Measurements from ENCODE around the gene ZNF282. TPM values are rescaled to one million over a fixed set of nuclear protein-coding genes. Genes with fewer than 3 reads are reported as not detected.

The ZNF282 gene
- polyA plus RNA-seq, 1 donor from 2014 or later, result 17.7 TPM

DNA sequence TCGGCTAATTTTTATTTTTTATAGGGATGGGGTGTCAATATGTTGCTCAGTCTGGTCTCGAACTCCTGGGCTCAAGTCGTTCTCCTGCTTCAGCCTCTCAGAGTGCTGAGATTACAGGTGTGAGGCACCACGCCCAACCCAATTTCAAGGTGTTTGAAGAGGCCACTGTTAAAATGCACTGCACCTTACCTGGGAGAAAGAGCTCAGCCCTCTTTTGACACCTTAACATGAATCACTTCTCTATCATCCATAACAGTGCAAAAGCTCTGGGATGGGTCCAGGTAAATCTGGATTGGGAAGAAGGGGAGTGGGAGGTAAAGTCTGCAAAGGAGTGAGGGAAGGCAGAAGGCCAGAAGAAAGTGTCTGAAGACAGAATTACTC lies 557 bp upstream of the ZNF282 start:
- H2AFZ ChIP-seq (ENCODE audit: low read depth, low read length), result peak overlapping the region; percentile 19
- no peaks in the 10 kb centered on the region for H3F3A ChIP-seq (ENCODE audit: insufficient read depth, low read length, poor library complexity, severe bottlenecking)
- H4K20me1 ChIP-seq (ENCODE audit: insufficient read depth), result peaks cover 3% of the 10 kb centered on the region
- peaks cover 19% of the 10 kb centered on the region for H3K79me2 ChIP-seq (replicated peaks; ENCODE audit: insufficient read depth, low read length)
- peak overlapping the region; percentile 81 for H3K27ac ChIP-seq (ENCODE audit: low read length)
- no peaks in the 10 kb centered on the region for H3K9me3 ChIP-seq (ENCODE audit: low read length)
- peak overlapping the region; percentile 59 for H3K4me2 ChIP-seq (ENCODE audit: low read length)
- peak overlapping the region; percentile 75 for H3K4me3 ChIP-seq (ENCODE audit: low read length)
- H3K27me3 ChIP-seq (ENCODE audit: insufficient read depth, low read depth, low read length), result no peaks in the 10 kb centered on the region
- no peaks in the 10 kb centered on the region for H3K9me2 ChIP-seq (ENCODE audit: insufficient read depth, low read length)
- no peaks in the 10 kb centered on the region for H3K36me3 ChIP-seq (ENCODE audit: insufficient read depth, low read length)
- no peak for TF ChIP-seq MXI1 (conservative IDR thresholded peaks at IDR 0.05; ENCODE audit: poor library complexity, severe bottlenecking)
- peak overlapping the region; percentile 91 for H3K9ac ChIP-seq (ENCODE audit: low read length)

DNA sequence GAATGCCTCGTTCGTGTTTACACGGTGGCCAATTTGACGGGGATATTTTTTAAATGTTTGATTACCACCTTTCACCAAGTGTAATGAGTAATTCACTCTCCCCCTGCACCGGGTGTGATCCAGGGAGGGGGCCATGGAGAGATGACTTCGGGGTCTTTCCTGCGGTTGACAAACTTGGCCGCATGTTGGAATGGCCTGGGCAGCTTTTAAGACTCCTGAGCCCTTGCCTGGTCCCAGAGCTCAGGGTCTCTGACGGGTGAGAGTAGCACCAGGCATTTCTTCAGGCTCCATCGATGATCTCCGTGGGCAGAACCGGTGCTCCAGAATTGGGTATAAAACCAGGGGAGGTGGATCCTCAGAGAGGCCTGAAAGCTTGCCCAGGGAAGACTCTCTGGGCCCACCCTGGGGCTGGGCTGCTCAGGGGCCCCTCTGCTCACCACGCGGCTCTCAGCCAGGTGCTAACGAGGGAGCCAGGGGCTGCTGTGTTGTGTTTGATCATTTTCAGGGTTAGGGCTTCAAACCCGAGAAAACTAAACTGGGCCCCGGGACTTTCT lies 882 bp downstream of the ZNF282 start:
- peaks cover 20% of the 10 kb centered on the region for H3K79me2 ChIP-seq (replicated peaks; ENCODE audit: insufficient read depth, low read length)
- no peaks in the 10 kb centered on the region for H3K27me3 ChIP-seq (ENCODE audit: insufficient read depth, low read depth, low read length)
- H3F3A ChIP-seq (ENCODE audit: insufficient read depth, low read length, poor library complexity, severe bottlenecking), result no peaks in the 10 kb centered on the region
- no peak overlapping the region for H3K27ac ChIP-seq (ENCODE audit: low read length)
- peaks cover 3% of the 10 kb centered on the region for H4K20me1 ChIP-seq (ENCODE audit: insufficient read depth)
- H3K36me3 ChIP-seq (ENCODE audit: insufficient read depth, low read length), result no peaks in the 10 kb centered on the region
- TF ChIP-seq MXI1 (conservative IDR thresholded peaks at IDR 0.05; ENCODE audit: poor library complexity, severe bottlenecking), result peak; percentile 14
- no peak for TF ChIP-seq EP300 (conservative IDR thresholded peaks at IDR 0.05; ENCODE audit: poor library complexity, severe bottlenecking)
- H3K4me2 ChIP-seq (ENCODE audit: low read length), result peak overlapping the region; percentile 77
- no peak overlapping the region for H2AFZ ChIP-seq (ENCODE audit: low read depth, low read length)
- peak overlapping the region; percentile 88 for H3K4me3 ChIP-seq (ENCODE audit: low read length)
- no peaks in the 10 kb centered on the region for H3K9me2 ChIP-seq (ENCODE audit: insufficient read depth, low read length)
- no peaks in the 10 kb centered on the region for H3K9me3 ChIP-seq (ENCODE audit: low read length)
- peak overlapping the region; percentile 91 for H3K9ac ChIP-seq (ENCODE audit: low read length)

DNA sequence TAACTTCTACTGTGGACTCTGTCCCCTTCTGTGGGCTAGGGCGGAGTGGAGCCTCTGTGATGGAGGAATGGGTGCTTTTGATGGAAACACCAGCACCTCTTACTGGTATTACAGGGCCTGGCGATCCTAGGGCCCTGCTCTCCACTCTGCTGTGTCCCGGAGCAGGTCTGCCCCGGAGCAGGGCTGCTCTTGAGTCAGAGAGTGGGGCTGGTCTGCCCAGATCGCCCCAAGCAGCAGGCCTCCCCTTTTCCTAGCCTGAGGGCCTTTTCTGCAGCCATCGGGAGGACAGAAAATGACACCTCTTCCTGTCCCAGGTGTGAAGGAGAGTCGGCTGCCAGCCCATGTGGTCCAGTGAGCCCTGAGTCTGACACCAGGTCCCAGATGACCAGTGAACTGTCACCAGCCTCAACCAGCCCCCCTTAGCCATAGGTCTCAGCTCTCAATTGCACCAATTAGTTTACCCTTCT lies 1.4 kb downstream of the ZNF282 start:
- no peaks in the 10 kb centered on the region for H3K9me3 ChIP-seq (ENCODE audit: low read length)
- peak overlapping the region; percentile 91 for H3K9ac ChIP-seq (ENCODE audit: low read length)
- H3K79me2 ChIP-seq (replicated peaks; ENCODE audit: insufficient read depth, low read length), result peaks cover 20% of the 10 kb centered on the region
- H3K9me2 ChIP-seq (ENCODE audit: insufficient read depth, low read length), result no peaks in the 10 kb centered on the region
- no peaks in the 10 kb centered on the region for H3K36me3 ChIP-seq (ENCODE audit: insufficient read depth, low read length)
- no peak overlapping the region for H2AFZ ChIP-seq (ENCODE audit: low read depth, low read length)
- H3K27ac ChIP-seq (ENCODE audit: low read length), result no peak overlapping the region
- H3K4me2 ChIP-seq (ENCODE audit: low read length), result peak overlapping the region; percentile 77
- TF ChIP-seq EZH2 (IDR thresholded peaks at IDR 0.05; ENCODE audit: borderline replicate concordance, insufficient read depth, low read length, poor library complexity, severe bottlenecking), result no peak
- no peak for TF ChIP-seq SMC3 (conservative IDR thresholded peaks at IDR 0.05; ENCODE audit: poor library complexity)
- TF ChIP-seq POLR2AphosphoS5 (IDR thresholded peaks at IDR 0.05), result no peak
- TF ChIP-seq MXI1 (conservative IDR thresholded peaks at IDR 0.05; ENCODE audit: poor library complexity, severe bottlenecking), result no peak
- H3K4me3 ChIP-seq (ENCODE audit: low read length), result peak overlapping the region; percentile 88
- peaks cover 3% of the 10 kb centered on the region for H4K20me1 ChIP-seq (ENCODE audit: insufficient read depth)
- no peaks in the 10 kb centered on the region for H3F3A ChIP-seq (ENCODE audit: insufficient read depth, low read length, poor library complexity, severe bottlenecking)
- H3K27me3 ChIP-seq (ENCODE audit: insufficient read depth, low read depth, low read length), result no peaks in the 10 kb centered on the region

DNA sequence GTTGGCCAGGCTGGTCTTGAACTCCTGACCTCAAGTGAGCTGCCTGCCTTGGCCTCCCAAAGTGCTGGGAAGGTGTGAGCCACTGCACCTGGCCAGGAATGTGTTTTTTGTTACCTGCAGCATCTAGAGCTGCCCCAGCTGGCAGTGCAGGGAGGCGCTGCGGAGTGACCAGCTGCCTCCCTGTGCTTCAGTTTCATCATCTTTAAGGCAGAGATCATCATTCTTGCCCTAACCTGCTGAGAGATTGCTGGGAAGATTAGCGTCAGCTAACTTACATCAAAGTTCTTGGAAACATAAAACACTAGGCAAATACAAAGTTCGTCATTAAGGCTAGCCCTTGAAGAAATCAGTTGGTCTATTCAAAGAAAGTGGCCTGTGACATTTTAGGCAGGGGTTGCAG lies 2.3 kb downstream of the ZNF282 start:
- Histone ChIP-seq H3K4me3 (ENCODE audit: low read length) (no peak overlapping the region), H3K36me3 (ENCODE audit: insufficient read depth, low read length) (no peaks in the 10 kb centered on the region), H4K20me1 (ENCODE audit: insufficient read depth) (peaks cover 3% of the 10 kb centered on the region), H3K4me2 (ENCODE audit: low read length) (no peak overlapping the region), H3K9me2 (ENCODE audit: insufficient read depth, low read length) (no peaks in the 10 kb centered on the region), H3K9ac (ENCODE audit: low read length) (no peak overlapping the region), H3K27ac (ENCODE audit: low read length) (no peak overlapping the region), H3K27me3 (ENCODE audit: insufficient read depth, low read depth, low read length) (no peaks in the 10 kb centered on the region), H3K79me2 (replicated peaks; ENCODE audit: insufficient read depth, low read length) (peaks cover 20% of the 10 kb centered on the region), H3F3A (ENCODE audit: insufficient read depth, low read length, poor library complexity, severe bottlenecking) (no peaks in the 10 kb centered on the region), H2AFZ (ENCODE audit: low read depth, low read length) (no peak overlapping the region), H3K9me3 (ENCODE audit: low read length) (no peaks in the 10 kb centered on the region)
- no peak for TF ChIP-seq TAF1 (IDR thresholded peaks at IDR 0.05; ENCODE audit: low read depth)
